Activated CD8-positive, alpha-beta memory T cell treated with anti-CD3 and anti-CD28 coated beads, Interleukin-2, amount 50 U/mL, for 4 hours (primary cell): ENCODE measurements around the gene BLVRB.
"Not testable (repeated sequence)": the region's sequence is repeated elsewhere in the genome, so short reads cannot be mapped to it uniquely, and the experiment has no call there.

ENCODE experiments used
- DNase-seq: peaks from one replicate; pipeline ENCODE4 v3.0.0-alpha.2; 2020

The BLVRB gene

DNA sequence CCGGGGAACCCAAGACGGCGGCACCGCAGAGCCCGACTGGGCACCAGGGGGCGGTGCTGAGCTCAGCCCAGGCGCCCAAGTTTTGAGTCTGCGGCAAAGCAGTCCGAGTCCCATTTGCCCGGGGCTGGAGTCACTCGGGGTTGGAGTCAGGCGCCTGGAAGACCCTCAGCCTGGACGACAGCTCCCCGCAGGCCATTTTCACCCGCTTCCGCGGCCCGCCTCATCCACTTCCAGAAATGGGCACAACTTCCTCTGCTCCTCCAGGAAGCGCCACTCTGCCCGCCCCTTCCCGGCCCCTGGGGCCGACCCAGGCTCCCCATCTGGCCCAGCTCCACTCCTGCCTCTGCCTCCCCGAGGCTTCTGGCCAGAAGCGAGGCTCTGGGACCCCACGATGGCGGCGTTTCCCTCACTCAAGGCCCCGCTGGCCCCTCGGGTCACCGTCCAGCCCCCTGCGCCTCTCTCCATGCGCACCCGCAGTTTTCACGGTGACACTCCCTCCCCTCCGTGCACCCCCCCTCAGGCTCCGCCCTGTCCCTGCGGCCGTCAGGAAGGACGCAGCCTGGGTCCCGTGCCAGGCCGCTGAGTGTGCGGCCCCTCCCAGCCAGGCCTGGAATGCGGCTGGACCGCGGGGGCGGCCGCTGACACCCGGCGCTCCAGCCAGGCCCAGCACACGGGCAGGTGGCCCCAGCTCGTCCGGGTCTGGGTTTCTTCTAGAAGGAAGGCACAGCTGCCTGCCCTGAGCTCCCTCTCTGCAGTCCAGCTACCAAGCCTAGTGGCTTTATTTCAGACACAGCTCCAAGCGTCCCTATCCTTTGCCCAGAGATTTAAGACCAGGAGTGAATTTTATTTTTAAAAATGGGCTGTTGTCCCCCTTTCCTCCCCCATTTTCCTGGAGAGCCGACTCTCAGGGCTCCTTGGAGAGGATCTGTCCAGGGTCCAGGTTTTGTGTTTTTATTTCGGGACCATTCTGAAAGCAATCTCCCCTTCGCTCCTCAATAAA, 44.5 kb downstream of the BLVRB start:
- DNase-seq = peak; percentile 73

DNA sequence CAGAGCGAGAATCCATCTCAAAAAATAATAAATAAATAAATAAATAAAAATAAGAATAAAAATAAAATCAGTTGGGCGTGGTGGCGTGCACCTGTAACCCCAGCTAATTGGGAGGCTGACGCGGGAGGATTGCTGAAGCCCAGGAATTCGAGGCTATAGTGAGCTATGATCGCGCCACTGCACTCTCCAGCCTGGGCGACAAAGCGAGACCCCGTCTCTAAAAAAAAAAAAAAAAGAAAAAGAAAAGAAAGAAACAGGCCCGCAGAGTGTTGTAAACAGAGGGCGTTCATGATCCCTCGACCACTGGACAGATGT, 45.1 kb downstream of the BLVRB start:
- no peak for DNase-seq

DNA sequence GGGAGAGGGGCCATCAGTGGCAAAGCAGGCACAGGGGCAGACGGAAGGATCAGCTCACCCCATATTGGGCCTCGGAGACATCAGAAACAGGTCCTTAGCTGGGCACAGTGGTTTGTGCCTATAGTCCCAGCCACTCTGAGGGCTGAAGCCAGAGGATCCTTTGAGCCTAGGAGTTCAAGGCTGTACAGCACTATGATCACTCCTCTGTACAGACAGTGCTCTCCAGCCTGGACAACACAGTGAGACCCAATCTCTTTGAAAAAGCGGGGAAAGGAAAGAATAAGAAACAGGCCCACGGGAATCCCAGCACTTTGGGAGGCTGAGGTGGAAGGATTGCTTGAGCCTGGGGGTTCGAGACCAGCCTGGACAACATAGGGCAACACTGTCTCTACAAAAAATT, 45.8 kb downstream of the BLVRB start:
- DNase-seq = no peak

DNA sequence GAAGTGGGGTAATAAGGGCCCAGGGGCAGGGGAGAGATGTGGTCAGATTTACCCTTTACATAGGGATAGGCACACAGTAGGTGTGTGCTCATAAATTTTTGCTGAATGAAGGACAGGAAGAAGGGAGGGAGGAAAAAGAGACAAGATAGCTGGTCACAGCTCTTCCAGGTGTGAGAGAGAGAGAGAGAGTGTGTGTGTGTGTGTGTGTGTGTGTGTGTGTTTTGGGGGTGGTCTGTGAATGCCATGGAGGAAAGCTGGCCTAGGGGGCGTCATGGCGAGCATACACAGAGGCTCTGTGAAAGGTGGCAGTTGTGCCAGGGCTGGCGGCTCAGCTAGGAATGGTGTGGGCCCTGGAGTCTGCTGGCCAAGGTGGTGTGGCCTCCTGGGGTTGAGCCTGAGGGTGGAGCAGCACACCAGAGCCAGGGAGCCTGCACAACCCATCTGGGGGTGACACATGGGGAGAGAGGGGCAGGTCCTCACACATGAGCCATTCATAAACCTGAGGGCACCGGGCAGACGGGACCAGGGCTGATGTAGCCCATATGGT, 46.4 kb downstream of the BLVRB start:
- no peak for DNase-seq

DNA sequence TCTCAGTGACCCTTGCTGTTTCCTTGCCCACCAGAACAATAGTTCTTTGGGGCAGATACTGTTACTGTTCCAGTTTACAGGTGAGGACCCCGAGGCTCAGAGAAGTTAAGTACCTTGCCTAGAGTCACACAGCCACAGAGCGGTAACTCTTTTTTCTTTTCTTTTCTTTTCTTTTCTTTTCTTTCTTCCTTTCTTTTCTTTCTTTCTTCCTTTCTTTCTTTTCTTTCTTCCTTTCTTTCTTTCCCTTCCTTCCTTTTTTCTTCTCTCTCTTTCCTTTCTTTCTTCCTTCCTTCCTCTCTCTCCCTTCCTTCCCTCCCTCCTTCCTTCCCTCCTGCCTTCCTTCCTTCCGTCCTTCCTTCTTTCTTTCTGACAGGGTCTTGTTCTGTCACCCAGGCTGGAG, 47.5 kb downstream of the BLVRB start:
- no peak for DNase-seq

DNA sequence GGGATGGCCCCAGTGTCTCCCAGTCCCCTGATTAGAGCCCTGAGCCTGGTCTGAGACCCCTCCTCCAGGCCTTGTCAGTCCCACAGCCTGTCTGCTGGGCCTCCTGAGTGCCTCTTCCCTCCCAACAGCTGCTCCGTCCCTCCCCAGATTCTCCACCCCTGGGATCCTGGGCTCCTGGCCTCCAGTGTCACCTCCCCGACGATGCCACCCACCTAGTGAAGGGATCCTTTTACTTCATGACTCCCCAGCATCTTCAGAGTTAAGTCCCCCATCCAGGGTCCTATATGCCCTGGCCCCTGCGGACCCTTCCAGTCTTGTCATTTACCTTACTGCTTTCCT, 47.9 kb downstream of the BLVRB start:
- DNase-seq = no peak

DNA sequence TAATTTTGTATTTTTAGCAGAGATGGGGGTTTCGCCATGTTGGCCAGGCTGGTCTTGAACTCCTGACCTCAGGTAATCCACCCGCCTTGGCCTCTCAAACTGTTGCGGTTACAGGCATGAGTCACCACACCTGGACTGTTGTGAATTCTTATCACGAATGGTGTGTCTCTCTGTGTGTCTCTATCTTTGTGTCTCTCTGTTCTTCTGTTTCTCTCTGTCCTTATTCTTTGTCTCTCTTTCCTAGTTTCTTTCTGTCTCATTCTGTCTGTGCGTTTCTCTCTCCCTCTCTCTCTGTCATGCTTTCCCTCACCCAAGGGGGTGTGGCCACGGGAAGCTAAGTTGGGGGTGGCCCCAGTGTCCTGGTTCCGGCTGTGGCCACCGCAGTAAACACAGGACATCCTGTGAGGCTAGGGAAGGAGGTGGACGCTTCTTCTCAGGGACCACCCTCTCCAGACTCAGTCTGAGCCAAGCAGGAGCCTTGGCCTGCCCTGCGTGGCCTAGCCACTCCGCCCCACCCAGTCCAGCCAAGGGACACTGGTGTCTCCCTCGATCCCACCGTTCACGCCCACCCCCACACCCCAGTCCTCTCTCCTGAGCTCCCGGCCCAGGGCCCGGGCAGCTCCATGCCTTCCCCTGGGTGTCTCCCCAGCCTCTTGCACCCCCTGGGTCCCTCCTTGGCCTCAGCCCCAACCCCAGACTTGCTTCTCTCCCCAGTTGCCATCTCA, 48.5 kb downstream of the BLVRB start:
- no peak for DNase-seq

DNA sequence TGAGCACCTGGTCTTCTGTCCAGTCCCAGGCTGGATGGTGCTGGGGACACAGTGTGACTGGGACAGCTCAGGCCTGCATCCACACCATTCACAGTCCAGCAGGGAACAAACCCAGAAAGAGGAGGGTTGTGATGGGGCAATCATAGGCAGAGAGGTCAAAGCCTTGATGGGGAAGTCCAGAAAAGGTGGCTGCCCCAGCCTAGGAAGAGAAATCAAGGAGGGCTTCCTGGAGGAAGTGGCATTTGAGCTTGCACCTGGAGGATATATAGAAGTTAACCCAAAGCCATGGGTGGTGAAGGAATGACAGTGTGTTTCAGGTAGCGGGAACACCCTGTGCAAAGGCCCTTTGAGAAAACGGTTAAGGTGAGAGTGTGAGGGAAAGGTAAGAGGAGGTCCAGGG, 49.8 kb downstream of the BLVRB start:
- no peak for DNase-seq

DNA sequence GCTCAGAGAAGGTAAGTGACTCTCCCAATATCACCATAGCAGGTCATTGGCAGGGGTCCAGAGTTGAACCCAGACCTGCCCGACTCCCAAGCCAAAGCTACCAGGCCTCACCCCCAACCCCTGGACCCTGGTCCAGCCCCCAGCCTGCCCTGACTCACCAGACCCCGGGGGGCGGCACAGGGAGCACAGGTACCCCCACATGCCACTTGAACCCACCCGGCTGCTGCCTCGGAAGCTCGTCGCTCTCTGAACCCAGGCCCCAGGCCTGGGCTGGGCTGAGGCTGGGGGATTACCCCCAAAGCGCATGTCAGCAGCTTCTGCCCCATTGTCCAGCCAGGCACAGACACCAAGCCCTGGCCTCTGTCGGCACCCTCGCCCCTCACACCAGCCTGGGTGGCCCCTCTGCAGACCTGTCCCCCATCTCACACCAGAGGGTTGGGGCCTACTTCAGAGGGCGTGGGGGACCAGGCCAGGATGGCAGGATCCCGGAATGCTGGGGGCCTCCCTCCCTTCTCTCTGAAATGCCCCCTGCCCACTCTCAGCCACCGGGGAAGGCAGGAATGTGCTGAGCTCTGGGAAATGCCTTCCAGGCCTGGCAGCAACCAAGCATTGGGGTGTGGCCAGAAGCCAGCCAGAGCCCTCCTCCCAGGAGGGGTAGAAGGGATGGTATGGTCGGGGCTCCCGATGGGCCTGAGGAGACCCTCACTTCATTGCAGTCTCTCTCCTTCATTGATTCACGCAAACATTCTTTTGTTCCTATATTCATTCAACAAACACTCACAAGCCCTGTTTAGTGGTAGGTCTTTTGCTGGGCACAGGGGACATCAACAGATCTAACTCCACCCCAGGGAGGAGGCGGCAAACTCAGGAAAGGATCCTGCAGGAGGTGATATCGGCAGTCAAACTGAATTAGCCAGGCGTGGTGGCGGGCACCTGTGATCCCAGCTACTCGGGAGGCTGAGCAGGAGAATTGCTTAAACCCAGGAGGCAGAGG, 50.7 kb downstream of the BLVRB start:
- no peak for DNase-seq

DNA sequence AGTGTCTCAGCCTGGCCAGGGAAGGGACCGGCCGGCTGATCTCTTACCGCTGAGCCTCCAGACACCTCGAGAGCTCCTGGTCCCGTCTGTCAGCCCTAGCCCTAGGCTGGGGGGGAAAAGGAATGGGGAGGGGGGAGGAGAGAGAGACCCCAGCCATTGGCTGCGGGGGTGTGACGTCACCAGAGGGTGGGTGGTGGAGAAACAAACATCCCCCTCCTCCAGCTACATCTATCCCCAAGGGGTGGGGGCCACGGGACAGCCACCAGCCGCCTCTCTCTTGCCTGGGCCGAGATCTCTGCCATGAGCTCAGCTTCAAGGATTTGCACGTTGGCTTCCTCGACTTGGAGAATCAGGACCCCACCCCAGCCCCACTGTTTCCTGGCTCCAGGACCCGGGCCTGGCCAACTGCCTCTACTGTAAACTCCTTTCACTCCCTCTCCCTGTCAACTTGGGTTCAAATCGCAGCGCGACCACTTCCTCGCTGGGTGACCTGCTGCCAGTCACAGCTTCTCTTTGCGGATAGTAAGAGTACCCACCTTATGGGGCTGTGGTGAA, 52.2 kb downstream of the BLVRB start, which contains the start of gene PRX:
Gene PRX, minus strand, starts transcription at position 88 of the 555 bp plus-strand sequence. CDS start 5,446 bp downstream, outside the sequence.
- DNase-seq = no peak

DNA sequence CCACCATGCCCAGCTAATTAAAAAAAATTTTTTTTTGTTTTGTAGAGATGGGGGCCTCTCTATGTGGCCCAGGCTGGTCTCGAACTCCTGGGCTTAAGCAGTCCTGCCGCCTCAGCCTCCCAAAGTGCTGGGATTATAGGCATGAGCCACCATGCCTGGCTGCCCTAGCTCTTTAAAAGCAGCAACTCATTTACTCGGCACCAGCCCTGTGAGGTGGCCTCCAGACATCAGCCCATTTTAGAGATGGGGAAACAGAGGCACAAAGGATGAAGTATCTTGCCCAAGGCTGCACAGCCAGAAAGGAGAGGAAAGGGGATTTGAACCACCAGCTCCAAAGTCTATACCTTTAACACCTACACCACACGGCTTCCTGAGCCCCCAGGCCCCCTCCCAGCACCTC, 52.7 kb downstream of the BLVRB start:
- DNase-seq = no peak

DNA sequence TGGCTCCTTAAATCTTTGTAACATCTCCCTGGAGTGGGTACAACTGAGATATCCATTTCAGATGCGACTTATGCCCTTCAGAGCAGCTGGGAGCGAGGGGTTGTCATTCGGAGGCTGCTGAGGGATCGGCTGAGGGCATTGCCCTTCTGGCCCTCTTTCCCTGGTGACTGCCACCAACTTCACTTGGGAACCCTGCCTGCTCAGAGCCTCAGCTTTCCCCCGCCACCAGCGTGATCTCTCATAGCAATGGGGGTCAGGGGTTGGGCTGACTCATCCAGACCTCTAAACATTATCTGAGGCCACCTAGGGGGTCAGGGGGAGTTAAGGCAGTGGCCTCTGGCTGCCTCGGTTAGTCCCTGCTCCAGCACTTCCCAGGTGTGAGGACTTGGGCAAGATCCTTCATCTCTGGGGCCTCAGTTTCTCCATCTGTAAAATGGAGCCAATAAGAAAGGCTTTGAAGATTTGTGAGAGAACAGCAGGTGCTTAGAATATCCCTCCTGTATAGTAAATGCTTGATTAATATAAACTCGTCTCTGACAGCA, 53.5 kb downstream of the BLVRB start:
- no peak for DNase-seq

DNA sequence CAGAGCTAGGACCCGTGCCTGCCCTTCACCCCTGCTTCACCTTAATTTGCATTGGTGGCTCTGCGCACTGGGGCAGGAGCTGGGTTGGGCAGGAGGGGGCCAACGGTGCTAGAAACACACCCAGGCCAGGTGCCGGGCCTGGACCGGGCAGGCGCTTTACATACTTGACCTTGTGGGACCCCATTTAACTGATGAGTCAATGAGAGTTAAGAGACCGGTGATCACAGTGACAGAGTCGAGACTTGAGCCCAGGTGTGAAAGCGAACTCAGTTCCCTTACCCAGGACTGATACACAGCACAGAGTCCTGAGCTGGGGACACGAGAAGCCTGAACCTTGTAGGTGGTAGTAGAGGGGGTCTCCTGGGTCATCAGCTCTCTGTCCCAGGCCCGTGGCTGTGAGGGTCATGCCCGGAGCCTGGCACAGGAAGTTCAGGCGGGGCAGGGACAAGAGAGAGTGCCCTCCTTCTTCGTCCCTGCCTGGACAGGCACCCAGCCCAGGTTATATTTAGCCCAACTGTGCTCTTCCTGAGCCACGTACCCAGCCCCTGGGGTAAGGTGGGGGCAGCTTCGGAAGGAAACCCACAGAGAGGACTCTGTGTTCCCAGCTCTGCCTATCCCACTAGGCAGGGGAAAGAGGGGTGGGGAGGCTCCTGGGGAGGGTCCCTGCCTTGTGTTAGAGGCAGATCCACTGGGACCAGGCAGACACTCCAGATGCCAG, 54.3 kb downstream of the BLVRB start:
- DNase-seq = no peak

DNA sequence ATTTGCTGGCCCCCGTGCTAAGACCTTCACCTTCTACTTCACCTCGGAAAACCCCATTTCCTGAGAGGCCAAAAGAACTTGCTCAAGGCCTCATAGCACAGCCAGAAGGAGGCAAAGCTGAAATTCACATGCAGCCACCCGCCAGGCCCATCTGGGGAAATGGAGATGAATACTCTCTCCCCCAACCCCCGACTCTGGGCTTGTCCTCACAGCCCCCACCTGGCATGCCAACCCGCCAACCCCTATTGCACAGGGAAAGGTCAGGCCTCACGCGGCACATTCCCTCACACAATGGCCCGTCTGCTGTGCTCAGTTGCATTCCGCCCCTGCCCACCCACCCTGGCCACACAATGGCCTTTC, 55.5 kb downstream of the BLVRB start:
- DNase-seq = no peak

DNA sequence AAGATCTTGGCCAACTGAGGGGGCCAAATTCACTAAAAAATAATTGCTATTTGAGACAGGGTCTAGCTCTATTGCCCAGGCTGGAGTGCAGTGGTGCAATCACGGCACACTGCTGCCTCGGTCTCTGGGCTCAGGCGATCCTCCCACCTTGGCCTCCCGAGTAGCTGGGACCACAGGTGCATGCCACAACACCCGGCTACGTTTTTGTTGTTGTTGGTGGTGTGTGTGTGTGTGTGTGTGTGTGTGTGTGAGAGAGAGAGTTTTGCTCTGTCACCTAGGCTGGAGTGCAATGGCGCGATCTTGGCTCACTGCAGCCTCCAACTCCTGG, 57.0 kb downstream of the BLVRB start:
- DNase-seq = not testable (repeated sequence)

DNA sequence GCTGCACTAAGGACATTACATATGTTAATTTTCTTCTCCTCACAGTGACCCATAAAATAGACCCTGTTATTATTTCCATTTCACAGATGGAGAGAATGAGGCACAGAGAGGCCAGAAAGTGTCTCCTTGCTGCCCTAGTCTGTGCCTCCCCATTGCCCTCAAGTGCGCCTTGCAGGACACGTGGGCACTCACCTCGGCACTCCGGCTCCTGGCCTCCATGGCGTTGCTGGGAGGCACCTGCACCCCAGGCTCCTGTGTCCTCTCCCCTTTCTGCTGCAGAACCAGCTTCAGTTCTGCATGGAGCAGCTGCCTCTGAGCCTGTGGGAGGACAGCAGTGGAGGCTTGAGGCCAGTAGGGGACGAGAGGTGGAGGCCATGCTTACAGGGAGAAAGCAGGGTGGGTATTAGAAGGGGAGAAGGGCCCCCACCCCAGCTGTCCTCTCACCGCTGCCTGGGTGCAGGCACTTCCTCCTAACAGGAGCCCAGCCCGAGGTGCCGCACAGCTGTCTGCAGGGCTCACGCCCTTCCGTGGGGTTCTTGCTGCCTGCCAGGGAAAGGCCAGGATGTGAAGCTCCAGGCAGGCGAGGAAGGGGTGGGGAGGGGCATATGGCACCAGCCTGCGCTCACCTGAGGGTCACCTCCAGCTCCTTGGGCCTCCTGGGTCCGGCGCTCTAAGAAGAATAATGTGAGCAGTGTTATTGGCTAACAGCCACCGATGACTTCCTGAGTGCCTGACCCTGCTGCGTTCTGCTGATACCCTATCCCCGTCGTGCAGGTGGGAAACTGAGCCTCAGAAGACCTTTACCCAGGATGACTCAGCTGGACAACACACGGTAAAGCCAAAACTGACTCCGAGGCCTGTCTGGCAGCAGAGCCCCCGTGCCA, 57.6 kb downstream of the BLVRB start:
- no peak for DNase-seq

DNA sequence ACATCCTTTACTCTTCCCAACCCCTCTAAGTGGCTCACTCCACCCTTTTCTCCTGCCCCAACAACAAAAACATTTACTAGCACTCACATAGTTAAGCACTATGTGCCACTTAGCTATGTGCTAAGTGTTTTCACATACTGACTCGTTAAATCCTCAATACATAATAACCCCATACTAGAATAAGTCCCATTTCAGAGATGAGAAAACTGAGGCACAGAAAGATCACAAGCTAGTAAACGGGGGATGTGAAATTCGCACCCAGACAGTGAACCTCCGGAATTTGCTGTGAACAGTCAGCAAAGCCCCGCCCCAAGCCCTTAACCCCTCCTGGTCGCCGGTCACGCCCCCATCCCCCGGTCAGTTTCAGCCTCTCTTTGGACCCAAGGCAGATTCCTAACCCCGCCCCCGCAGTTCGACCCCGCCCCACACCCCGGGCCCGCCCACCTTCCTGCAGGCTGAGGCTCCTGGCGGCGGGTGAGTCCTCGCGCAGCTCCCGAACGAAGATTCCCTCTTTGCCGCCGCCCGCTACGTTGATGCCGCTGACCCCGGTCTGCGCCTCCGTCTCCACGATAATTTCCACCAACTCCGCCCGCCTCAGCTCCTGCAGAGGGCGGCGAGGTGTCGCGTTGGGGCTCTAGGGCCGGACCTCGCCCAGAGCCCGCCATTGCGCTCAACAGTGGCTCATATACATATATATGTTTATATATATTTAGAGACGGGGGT, 62.1 kb downstream of the BLVRB start:
- peak; percentile 71 for DNase-seq

DNA sequence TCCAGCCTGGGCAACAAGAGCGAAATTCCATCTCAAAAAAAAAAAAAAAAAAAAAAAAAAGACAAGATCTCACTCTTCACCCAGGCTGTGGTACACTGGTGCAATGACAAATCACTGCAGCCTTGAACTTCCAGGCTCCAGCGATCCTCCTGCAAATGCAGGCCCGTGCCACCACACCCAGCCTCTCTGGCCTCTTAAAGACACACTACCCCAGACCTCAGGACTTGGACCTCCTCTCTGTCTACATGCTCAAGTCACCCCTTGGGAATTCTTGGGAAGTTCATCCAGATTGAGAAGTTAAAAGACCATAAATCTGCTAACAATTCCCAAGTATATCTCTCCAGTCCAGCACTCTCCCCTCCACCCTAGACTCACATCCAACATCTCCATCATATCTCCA, 65.0 kb downstream of the BLVRB start:
- no peak for DNase-seq

DNA sequence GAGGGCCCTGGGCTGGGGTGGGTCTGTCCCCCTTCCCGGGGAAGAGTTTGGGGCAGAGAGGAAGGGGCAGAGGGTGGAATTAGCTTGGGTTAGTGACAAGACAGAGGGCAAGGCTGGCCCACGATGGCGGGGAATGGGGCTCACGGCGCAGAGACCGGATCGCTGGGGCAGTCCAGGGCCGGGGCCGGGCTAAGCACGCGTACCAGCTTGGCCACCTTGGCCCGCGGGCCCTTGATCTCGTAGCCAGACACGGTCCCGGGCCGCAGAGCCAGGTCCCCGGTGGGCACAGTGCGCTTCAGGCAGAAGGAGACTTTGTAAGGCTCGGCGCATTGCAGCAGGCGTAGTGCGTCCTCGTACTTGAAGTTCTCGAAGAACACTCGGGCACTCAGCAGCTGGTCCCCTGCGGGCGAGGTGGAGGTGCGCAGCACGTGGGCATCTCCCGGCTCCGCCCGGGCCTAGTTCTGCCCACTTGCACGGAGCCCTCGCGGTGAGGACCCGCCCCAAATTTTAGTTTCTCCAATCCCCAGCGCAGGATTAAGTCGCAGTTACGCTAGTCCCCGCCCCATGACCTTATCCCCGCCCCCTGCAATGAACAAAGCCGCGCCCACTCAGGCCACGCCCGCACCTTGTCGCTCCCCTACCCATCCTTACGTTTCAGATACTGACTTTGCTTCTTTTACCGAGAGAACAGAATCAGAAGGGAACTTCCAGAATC, 67.0 kb downstream of the BLVRB start:
- DNase-seq = peak; percentile 43
